Measurements from ENCODE around the gene SEL1L3. TPM values are rescaled to one million over a fixed set of nuclear protein-coding genes. Genes with fewer than 3 reads are reported as not detected.
A peak's percentile ranks its signal among the peaks of the same experiment; 100 is the strongest.

Gene SEL1L3
- total and polyA plus RNA-seq, 2 of the 13 experiments (the other 11 are each of a cell fraction or from before 2014, with no cell fraction given): 0.28 to 1.1 TPM

DNA sequence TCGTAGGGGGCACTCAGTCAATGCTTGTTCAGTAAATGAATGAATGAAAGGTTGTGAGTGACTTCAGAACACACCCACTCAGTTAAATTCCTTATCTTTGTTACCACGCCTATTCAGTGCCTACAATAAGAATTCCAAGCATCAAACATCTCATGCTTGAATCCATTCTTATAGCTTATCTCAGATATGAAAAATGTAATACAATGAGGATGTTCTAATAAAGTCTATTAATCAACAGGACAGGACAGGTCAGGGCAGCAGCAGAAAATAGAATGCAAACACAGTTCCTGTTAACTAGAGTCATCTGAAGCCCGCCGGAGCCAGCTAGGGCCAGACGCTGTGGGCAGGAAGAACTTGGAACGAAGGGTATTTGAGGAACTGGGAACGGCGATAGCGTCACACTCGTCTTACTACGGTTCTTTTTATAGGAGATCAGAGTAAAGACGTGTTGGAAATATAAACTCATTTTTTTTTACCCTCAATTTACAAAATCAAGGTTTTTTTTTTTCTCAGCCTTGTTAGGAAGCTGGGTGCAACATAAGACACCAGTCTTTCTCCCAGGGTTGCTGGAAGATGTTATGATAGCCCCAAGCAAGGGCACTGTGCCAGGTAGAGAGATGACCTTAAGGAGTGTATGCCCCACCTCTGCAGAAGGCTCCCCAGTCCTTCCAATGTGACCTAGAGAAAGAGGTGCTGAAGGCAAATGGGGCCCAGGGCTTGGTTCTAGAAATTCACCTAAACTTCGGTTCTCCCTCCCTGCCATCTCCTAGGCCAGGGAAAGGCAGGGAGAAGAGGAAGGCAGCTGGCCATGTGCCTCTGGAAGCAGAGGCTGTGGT, 48.3 kb downstream of the SEL1L3 start (continued):
- TF ChIP-seq ZNF607 (CRISPR knock-in tag; IDR thresholded peaks at IDR 0.05; ENCODE audit: borderline replicate concordance): no peak
- TF ChIP-seq NCOA2 (CRISPR knock-in tag; IDR thresholded peaks at IDR 0.05): no peak
- TF ChIP-seq, protein P1, sequence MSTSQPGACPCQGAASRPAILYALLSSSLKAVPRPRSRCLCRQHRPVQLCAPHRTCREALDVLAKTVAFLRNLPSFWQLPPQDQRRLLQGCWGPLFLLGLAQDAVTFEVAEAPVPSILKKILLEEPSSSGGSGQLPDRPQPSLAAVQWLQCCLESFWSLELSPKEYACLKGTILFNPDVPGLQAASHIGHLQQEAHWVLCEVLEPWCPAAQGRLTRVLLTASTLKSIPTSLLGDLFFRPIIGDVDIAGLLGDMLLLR (CRISPR knock-in tag; IDR thresholded peaks at IDR 0.05): no peak
- TF ChIP-seq ZNF510 (CRISPR knock-in tag; IDR thresholded peaks at IDR 0.05; ENCODE audit: low read depth): no peak
- no peak for TF ChIP-seq CBX1 (IDR thresholded peaks at IDR 0.05; ENCODE audit: low read depth)
- TF ChIP-seq BCL6 (CRISPR knock-in tag; IDR thresholded peaks at IDR 0.05): no peak

- WGBS (ENCODE audit: low lambda C conversion rate): 10% methylated on average over 9 of the region's 9 CpGs
- CTCF ChIA-PET (ENCODE audit: low intra/inter-chr PET ratio, low total read pairs): no interaction called here
- Histone ChIP-seq H3K9me3 (ENCODE audit: low read length) (no peaks in the 10 kb centered on the region), H3K9ac (ENCODE audit: insufficient read depth, low read depth, low read length) (no peak overlapping the region), H3K4me3 (replicated peaks in 1 of 3; ENCODE audit: insufficient read depth in 1 of 3, low read depth in 2 of 3, low read length in 3 of 3) (no peak overlapping the region), H4K20me1 (ENCODE audit: insufficient read depth, low read length) (no peaks in the 10 kb centered on the region), H3K4me2 (ENCODE audit: low read depth, low read length) (no peak overlapping the region), H3K27ac (ENCODE audit: extremely low read length, insufficient read depth, low read length) (no peak overlapping the region), H3K27me3 (ENCODE audit: control insufficient read depth in 1 of 2, insufficient read depth in 2 of 2, low read length in 2 of 2) (no peaks in the 10 kb centered on the region), H3K4me1 (ENCODE audit: insufficient read depth, low read length) (peaks cover 34% of the 10 kb centered on the region), H2AFZ (ENCODE audit: low read length) (no peak overlapping the region), H3K36me3 (replicated peaks in 1 of 2; ENCODE audit: control insufficient read depth in 1 of 2, insufficient read depth in 2 of 2, low read length in 2 of 2) (no peaks in the 10 kb centered on the region), H3K79me2 (ENCODE audit: insufficient read depth, low read length) (no peaks in the 10 kb centered on the region)
- ATAC-seq: peak; percentile 56
- BruUV-seq (replicated peaks): no TSS peak
- FAIRE-seq: no peak
- DNase-seq (ENCODE audit: low spot score): peak; percentile 65
- intact Hi-C loops (cut with micrococcal nuclease; ENCODE audit: unreplicated experiment): no loop called here
- POLR2A ChIA-PET: no interaction called here
- in situ Hi-C loops (cut with HindIII; ENCODE audit: extremely low pct_ligation_motif_present, low pct_unique_long_range_greater_than_20kb): no loop called here
- TF ChIP-seq, protein P2, sequence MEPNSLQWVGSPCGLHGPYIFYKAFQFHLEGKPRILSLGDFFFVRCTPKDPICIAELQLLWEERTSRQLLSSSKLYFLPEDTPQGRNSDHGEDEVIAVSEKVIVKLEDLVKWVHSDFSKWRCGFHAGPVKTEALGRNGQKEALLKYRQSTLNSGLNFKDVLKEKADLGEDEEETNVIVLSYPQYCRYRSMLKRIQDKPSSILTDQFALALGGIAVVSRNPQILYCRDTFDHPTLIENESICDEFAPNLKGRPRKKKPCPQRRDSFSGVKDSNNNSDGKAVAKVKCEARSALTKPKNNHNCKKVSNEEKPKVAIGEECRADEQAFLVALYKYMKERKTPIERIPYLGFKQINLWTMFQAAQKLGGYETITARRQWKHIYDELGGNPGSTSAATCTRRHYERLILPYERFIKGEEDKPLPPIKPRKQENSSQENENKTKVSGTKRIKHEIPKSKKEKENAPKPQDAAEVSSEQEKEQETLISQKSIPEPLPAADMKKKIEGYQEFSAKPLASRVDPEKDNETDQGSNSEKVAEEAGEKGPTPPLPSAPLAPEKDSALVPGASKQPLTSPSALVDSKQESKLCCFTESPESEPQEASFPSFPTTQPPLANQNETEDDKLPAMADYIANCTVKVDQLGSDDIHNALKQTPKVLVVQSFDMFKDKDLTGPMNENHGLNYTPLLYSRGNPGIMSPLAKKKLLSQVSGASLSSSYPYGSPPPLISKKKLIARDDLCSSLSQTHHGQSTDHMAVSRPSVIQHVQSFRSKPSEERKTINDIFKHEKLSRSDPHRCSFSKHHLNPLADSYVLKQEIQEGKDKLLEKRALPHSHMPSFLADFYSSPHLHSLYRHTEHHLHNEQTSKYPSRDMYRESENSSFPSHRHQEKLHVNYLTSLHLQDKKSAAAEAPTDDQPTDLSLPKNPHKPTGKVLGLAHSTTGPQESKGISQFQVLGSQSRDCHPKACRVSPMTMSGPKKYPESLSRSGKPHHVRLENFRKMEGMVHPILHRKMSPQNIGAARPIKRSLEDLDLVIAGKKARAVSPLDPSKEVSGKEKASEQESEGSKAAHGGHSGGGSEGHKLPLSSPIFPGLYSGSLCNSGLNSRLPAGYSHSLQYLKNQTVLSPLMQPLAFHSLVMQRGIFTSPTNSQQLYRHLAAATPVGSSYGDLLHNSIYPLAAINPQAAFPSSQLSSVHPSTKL (CRISPR knock-in tag; IDR thresholded peaks at IDR 0.05): peak; percentile 16; the same call in 1 of the 2 replicates
- TF ChIP-seq SOX13 (IDR thresholded peaks at IDR 0.05): no peak
- TF ChIP-seq SOX13 (CRISPR knock-in tag; conservative IDR thresholded peaks at IDR 0.05 in 1 of 2, IDR thresholded peaks at IDR 0.05 in 1 of 2): 0 out of 4 replicates have a peak, but pooled peaks of 1 of the 2 experiments have one; percentile 8
- 0 out of 2 replicates have a peak, but pooled peaks have one; percentile 45 for TF ChIP-seq FOSL2 (CRISPR knock-in tag; IDR thresholded peaks at IDR 0.05)
- TF ChIP-seq SMAD1 (CRISPR knock-in tag; IDR thresholded peaks at IDR 0.05; ENCODE audit: borderline replicate concordance, low read depth): no peak
- TF ChIP-seq ZBTB33 (CRISPR knock-in tag; IDR thresholded peaks at IDR 0.05): peak; percentile 61; the same call in 1 of the 2 replicates
- TF ChIP-seq ZNF652 (CRISPR knock-in tag; IDR thresholded peaks at IDR 0.05; ENCODE audit: borderline replicate concordance, low read depth): no peak
- TF ChIP-seq ZNF792 (CRISPR knock-in tag; IDR thresholded peaks at IDR 0.05): peak; percentile 100
- 0 out of 2 replicates have a peak, but pooled peaks have one; percentile 23 for TF ChIP-seq HMG20B (CRISPR knock-in tag; conservative IDR thresholded peaks at IDR 0.05)
Observed at GRCh38 chr4:25813448-25814106, 49.2 kb downstream of the SEL1L3 start.

Measured in HepG2 (cell line).